Body of pancreas (tissue), 4 donors: Measurements from ENCODE around the gene KLHL12. TPM values are rescaled to one million over a fixed set of nuclear protein-coding genes. Genes with fewer than 3 reads are reported as not detected.
A peak's percentile ranks its signal among the peaks of the same experiment; 100 is the strongest.

Experiments used
- ATAC-seq: fragments of 150-250 bp; one replicate; pipeline ENCODE4 v1.9.1; 2016
- DNase-seq, 4 donors: peaks; one replicate each; pipeline ENCODE4 v3.0.0-alpha.2; 2019
- H3K27ac ChIP-seq, 4 donors: fragments of 200-600 bp; sonication (generic); 1 replicate in 3 of 4; 2 replicates in 1 of 4; pipeline versions ENCODE4 v1.5.1 to v1.6.1; 2016 to 2019; ENCODE audit warnings: mild to moderate bottlenecking in 1 of 4, mixed read lengths in 1 of 4, moderate library complexity in 1 of 4
- H3K27me3 ChIP-seq, 2 donors: fragments of 200-600 bp; sonication (generic); one replicate each; pipeline ENCODE4 v1.6.0; 2016; ENCODE audit warnings: mild to moderate bottlenecking in 1 of 2
- H3K36me3 ChIP-seq, 2 donors: fragments of 200-600 bp; sonication (generic); replicated peaks in 1 of 2; 2 replicates each; pipeline ENCODE4 v1.5.1; 2016; ENCODE audit warnings: low read depth in 2 of 2; ENCODE audit not compliant: insufficient read depth in 1 of 2
- H3K4me1 ChIP-seq: fragments of 200-600 bp; sonication (generic); one replicate; pipeline ENCODE4 v1.6.0; 2016
- H3K4me3 ChIP-seq, 2 donors: fragments of 200-600 bp; sonication (generic); 1 replicate in 1 of 2; 2 replicates in 1 of 2; pipeline ENCODE4 v1.5.1; 2016 to 2019
- H3K9me3 ChIP-seq, 3 donors: fragments of 200-600 bp; sonication (generic); 1 replicate in 2 of 3; 2 replicates in 1 of 3; pipeline ENCODE4 v1.5.1; 2016
- POLR2A ChIP-seq, 3 donors: fragments of 450-650 bp; IDR thresholded peaks; one replicate each; pipeline ENCODE4 v1.6.1; 2016; ENCODE audit warnings: antibody characterized with exemption in 3 of 3, mild to moderate bottlenecking in 2 of 3
- WGBS, 2 donors: methylation state at CpG; one replicate each; pipeline ENCODE4 v1.1.5; 2017; 5-methylcytosine and 5-hydroxymethylcytosine counted together
- intact Hi-C: fragments of 100-400 bp; cut with DNase I; formaldehyde crosslinking; loops from one replicate; pipeline ENCODE4 v1.15.1; 2023
- total RNA-seq, 2 donors: library from RNA; depleted of rRNA; stranded (reverse); fragments of >200 nt; gene quantifications; one replicate each; pipeline ENCODE4 v1.1.0, GENCODE V29; 2016
- TF ChIP-seq, protein P1 (sequence below), 7 experiments: fragments of 450-650 bp in 4 of 7; fragments of 200-600 bp in 3 of 7; sonication (generic) in 3 of 7; IDR thresholded peaks; one replicate each; pipeline ENCODE4 v1.5.1; 2016 to 2019; ENCODE audit warnings: antibody characterized with exemption in 7 of 7

Gene KLHL12
- total RNA-seq, 2 donors from 2014 or later: 15.3 to 21.8 TPM

DNA sequence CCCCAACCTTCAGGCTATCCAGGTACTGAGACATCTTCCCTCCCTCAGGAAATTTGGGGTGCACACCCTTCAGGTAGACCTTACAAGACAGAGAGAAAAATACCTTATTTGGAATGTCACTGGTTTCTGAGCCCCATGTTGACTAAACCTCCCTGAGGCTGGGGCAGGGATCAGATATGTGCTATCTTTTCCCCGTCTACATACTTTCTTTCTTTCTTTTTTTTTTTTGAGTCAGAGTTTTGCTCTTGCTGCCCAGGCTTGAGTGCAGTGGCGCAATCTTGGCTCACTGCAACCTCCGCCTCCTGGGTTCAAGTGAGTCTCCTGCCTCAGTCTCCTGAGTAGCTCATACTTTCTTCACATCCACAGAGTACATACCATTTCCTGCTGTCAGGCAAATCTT is 38.4 kb upstream of the KLHL12 start:
- no peaks in the 10 kb centered on the region for H3K9me3 ChIP-seq
- DNase-seq (no peak), ATAC-seq (no peak)
- TF ChIP-seq, protein P1, sequence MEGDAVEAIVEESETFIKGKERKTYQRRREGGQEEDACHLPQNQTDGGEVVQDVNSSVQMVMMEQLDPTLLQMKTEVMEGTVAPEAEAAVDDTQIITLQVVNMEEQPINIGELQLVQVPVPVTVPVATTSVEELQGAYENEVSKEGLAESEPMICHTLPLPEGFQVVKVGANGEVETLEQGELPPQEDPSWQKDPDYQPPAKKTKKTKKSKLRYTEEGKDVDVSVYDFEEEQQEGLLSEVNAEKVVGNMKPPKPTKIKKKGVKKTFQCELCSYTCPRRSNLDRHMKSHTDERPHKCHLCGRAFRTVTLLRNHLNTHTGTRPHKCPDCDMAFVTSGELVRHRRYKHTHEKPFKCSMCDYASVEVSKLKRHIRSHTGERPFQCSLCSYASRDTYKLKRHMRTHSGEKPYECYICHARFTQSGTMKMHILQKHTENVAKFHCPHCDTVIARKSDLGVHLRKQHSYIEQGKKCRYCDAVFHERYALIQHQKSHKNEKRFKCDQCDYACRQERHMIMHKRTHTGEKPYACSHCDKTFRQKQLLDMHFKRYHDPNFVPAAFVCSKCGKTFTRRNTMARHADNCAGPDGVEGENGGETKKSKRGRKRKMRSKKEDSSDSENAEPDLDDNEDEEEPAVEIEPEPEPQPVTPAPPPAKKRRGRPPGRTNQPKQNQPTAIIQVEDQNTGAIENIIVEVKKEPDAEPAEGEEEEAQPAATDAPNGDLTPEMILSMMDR (IDR thresholded peaks at IDR 0.05): no peak
- no peak for TF ChIP-seq POLR2A (IDR thresholded peaks at IDR 0.05)
- WGBS, 2 donors: 75% methylated on average over 3 of the region's 3 CpGs
- intact Hi-C loops: no loop called here
- H3K27me3 ChIP-seq: no peaks in the 10 kb centered on the region
- H3K36me3 ChIP-seq: peaks cover 0 to 7% of the 10 kb centered on the region in 2 donors
- no peak overlapping the region for H3K4me3 ChIP-seq
- H3K4me1 ChIP-seq: peaks cover 33% of the 10 kb centered on the region
- H3K27ac ChIP-seq: peak overlapping the region in 1 of 4 donors; percentile 12

DNA sequence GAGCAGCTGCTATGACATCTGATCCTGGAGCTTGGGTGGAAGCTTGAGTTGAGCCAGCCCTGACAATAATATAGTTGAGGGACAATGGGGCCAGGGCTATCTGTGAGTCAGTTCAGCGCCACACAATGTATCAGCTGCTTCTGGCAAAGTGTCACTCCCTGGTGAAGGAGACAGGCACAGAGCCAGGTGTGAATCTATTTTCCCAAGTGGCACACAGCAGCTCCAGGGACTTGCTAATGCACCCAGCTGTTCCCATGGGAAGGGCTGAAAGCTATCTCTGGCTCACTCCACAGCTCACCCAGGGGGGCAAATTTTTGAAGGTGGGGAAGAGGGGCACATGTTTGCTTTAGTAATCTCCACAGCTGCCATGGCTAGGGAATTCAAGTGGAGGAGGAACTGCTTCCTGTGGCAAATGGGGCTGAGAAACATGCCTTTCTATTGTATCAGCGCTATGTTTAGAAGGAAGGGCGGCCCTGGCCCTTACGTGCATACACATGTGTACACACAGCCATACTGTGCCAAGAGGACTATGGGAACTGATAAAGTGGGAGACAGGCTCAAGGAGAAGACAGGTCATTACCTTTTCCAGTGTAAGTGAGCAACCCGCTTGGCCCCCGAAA is 37.9 kb upstream of the KLHL12 start:
- DNase-seq: peak in 3 of 4 donors; percentile 16 to 69 (median 21)
- no peak overlapping the region for H3K4me3 ChIP-seq
- peaks cover 33% of the 10 kb centered on the region for H3K4me1 ChIP-seq
- no peaks in the 10 kb centered on the region for H3K27me3 ChIP-seq
- no peak for TF ChIP-seq POLR2A (IDR thresholded peaks at IDR 0.05)
- TF ChIP-seq, protein P1 (IDR thresholded peaks at IDR 0.05): no peak
- H3K36me3 ChIP-seq: peaks cover 0 to 7% of the 10 kb centered on the region in 2 donors
- H3K9me3 ChIP-seq: no peaks in the 10 kb centered on the region
- ATAC-seq: no peak
- H3K27ac ChIP-seq: peak overlapping the region in 1 of 4 donors; percentile 12
- WGBS, 2 donors: 68 to 71% methylated on average over 6 of the region's 6 CpGs
- intact Hi-C loops: no loop called here

DNA sequence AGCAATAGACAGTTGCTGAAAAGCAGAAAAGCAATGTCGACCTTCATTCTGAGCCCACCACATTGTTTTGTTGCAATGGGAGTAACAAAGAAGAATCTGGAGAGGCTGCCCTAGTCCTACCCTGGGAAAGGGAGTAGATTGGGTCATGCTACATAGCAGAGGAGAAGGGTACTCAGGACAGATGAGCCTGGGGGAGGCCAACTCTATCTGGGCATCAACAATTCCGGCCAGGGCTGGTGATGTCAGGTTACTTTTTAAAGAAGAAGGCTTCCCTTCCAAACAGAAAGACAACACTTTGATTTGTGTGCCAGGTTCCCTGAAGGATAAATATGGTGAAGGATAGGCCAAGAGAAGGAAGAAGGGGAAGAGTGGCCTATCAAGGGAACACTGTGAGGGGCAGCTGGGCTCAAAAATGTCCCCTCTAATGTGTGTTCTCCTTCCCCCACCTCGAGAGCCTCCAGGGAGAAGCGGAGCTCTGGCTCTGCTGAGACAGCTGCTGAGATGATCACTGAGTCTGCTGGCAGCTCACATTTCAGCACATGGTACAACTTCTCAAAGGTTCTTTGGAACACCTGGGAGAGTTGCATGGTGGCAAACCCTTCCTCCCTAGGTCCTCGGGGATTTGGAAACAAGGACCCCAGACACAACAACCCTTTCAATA is 34.3 kb upstream of the KLHL12 start:
- Histone ChIP-seq H3K36me3 (peaks cover 0 to 7% of the 10 kb centered on the region in 2 donors), H3K9me3 (no peaks in the 10 kb centered on the region), H3K4me3 (no peak overlapping the region), H3K27ac (no peak overlapping the region), H3K27me3 (no peaks in the 10 kb centered on the region), H3K4me1 (peaks cover 30% of the 10 kb centered on the region)
- 89 to 94% methylated on average over 5 of the region's 5 CpGs for WGBS, 2 donors
- DNase-seq (no peak), ATAC-seq (no peak)
- TF ChIP-seq, protein P1 (IDR thresholded peaks at IDR 0.05): no peak
- no peak for TF ChIP-seq POLR2A (IDR thresholded peaks at IDR 0.05)
- intact Hi-C loops: no loop called here

DNA sequence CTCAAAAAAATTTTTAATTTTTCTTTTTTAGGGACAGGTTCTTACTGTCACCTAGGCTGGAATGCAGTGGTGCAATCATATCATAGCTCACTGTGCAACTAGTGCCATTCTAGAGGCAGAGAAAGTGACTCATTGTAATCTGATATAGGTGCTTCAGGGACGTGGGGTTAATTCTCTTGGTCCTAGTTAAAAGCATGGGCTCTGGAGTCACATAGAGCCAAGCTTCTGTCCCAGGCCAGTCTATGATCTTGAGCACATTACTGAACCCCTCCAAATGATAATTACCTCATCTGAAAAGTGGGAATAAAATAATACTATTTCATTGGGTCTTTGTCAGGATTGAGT is 32.2 kb upstream of the KLHL12 start:
- H3K27ac ChIP-seq: peak overlapping the region in 2 of 4 donors; percentile 88 to 92
- DNase-seq: no peak
- ATAC-seq: no peak
- no peaks in the 10 kb centered on the region for H3K9me3 ChIP-seq
- WGBS, 2 donors: 8 to 45% methylated on average over 1 of the region's 1 CpG
- H3K27me3 ChIP-seq: no peaks in the 10 kb centered on the region
- peaks cover 0 to 7% of the 10 kb centered on the region in 2 donors for H3K36me3 ChIP-seq
- no peak for TF ChIP-seq POLR2A (IDR thresholded peaks at IDR 0.05)
- TF ChIP-seq, protein P1 (IDR thresholded peaks at IDR 0.05): no peak
- H3K4me1 ChIP-seq: peaks cover 34% of the 10 kb centered on the region
- no peak overlapping the region for H3K4me3 ChIP-seq
- intact Hi-C loops: no loop called here
